NCI-H146 treated with DMSO at 0.1 percent for 48 hours (cell line): ENCODE results near the gene LIPK.

Experiments used
- DNase-seq: peaks from one replicate; lab custom pipeline; 2025; ENCODE audit not compliant: unreplicated experiment; lab: John Stamatoyannopoulos, UW

Gene LIPK

GRCh38 chr10:88783724-88784123 is 77.7 kb downstream of the LIPK start:
- no peak for DNase-seq

GRCh38 chr10:88786032-88786770 is 80.2 kb downstream of the LIPK start:
- DNase-seq, result no peak

- no peak for DNase-seq
Observed at GRCh38 chr10:88787463-88787862, 81.4 kb downstream of the LIPK start.

- DNase-seq, result no peak
Observed at GRCh38 chr10:88788924-88789323, 82.9 kb downstream of the LIPK start.

- peak; percentile 21 for DNase-seq
Observed at GRCh38 chr10:88791924-88792323, 85.9 kb downstream of the LIPK start.

GRCh38 chr10:88792661-88793060 is 86.6 kb downstream of the LIPK start:
- DNase-seq, result no peak

- no peak for DNase-seq
Observed at GRCh38 chr10:88793712-88794299, 87.8 kb downstream of the LIPK start.

- DNase-seq, result no peak
Observed at GRCh38 chr10:88794731-88795130, 88.7 kb downstream of the LIPK start.

- no peak for DNase-seq
Observed at GRCh38 chr10:88800152-88801125, 94.4 kb downstream of the LIPK start.
